ENCODE results near the gene LRRC3B.

GRCh38 chr3:26752466-26752865, 129.9 kb downstream of the LRRC3B start:
- no peak for TF ChIP-seq POLR2A (IDR thresholded peaks at IDR 0.05; ENCODE audit: low read depth)
- TF ChIP-seq, protein P1, sequence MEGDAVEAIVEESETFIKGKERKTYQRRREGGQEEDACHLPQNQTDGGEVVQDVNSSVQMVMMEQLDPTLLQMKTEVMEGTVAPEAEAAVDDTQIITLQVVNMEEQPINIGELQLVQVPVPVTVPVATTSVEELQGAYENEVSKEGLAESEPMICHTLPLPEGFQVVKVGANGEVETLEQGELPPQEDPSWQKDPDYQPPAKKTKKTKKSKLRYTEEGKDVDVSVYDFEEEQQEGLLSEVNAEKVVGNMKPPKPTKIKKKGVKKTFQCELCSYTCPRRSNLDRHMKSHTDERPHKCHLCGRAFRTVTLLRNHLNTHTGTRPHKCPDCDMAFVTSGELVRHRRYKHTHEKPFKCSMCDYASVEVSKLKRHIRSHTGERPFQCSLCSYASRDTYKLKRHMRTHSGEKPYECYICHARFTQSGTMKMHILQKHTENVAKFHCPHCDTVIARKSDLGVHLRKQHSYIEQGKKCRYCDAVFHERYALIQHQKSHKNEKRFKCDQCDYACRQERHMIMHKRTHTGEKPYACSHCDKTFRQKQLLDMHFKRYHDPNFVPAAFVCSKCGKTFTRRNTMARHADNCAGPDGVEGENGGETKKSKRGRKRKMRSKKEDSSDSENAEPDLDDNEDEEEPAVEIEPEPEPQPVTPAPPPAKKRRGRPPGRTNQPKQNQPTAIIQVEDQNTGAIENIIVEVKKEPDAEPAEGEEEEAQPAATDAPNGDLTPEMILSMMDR (IDR thresholded peaks at IDR 0.05), result no peak
- no peak for TF ChIP-seq EP300 (IDR thresholded peaks at IDR 0.05)
- no peak for TF ChIP-seq POLR2AphosphoS5 (IDR thresholded peaks at IDR 0.05)
